Panc1 (cell line): ENCODE data around the gene DDX41. TPM values are rescaled to one million over a fixed set of nuclear protein-coding genes. Genes with fewer than 3 reads are reported as not detected.

Experiments used
- ATAC-seq: fragments of 200-7000 bp; cut with Tn5 transposase; 2 replicates; pipeline ENCODE4 v1.9.1; 2020; ENCODE audit warnings: mild to moderate bottlenecking, moderate library complexity
- BruUV-seq: library from RNA; stranded (reverse); fragments of 400-500 nt; replicated peaks from 2 replicates; lab custom pipeline; 2021; lab: Mats Ljungman, UMichigan
- CTCF ChIA-PET: fragments of 300-600 bp; sonication (Branson Sonifier 250); formaldehyde crosslinking; loops from one replicate; lab custom pipeline; 2022; ENCODE audit warnings: antibody characterized with exemption; lab: Charles Lee
- POLR2A ChIA-PET: fragments of 300-600 bp; sonication (Branson Sonifier 250); formaldehyde crosslinking; loops from one replicate; lab custom pipeline; 2022; ENCODE audit warnings: antibody characterized with exemption; lab: Charles Lee
- DNase-seq: peaks from one replicate; pipeline ENCODE4 v3.0.0-alpha.2; 2010; ENCODE audit warnings: low read depth, low spot score
- H3K27ac ChIP-seq: 2 replicates; pipeline ENCODE4 v1.5.1; 2011; ENCODE audit warnings: mild to moderate bottlenecking, low read length, inconsistent platforms
- H3K27me3 ChIP-seq: fragments of 200-500 bp; sonication (Bioruptor generic); 2 replicates; pipeline ENCODE4 v1.6.0; 2014; ENCODE audit warnings: low read length, inconsistent platforms; ENCODE audit not compliant: control insufficient read depth, insufficient read depth
- H3K36me3 ChIP-seq: fragments of 200-500 bp; sonication (Bioruptor generic); 2 replicates; pipeline ENCODE4 v1.5.1; 2014; ENCODE audit warnings: inconsistent platforms, mild to moderate bottlenecking, low read length, moderate library complexity; ENCODE audit not compliant: control insufficient read depth, insufficient read depth
- H3K4me1 ChIP-seq: 2 replicates; pipeline ENCODE4 v1.5.1; 2011; ENCODE audit warnings: inconsistent platforms, mild to moderate bottlenecking, low read length, moderate library complexity; ENCODE audit not compliant: control insufficient read depth, insufficient read depth
- H3K4me3 ChIP-seq, 2 experiments: 2 replicates each; pipeline ENCODE4 v1.5.1; 2011 to 2012; ENCODE audit warnings: low read depth in 2 of 2, low read length in 2 of 2, mild to moderate bottlenecking in 2 of 2, inconsistent platforms in 1 of 2, moderate library complexity in 1 of 2
- H3K9me3 ChIP-seq: fragments of 200-500 bp; sonication (Bioruptor generic); 2 replicates; pipeline ENCODE4 v1.5.1; 2014; ENCODE audit warnings: low read depth, mild to moderate bottlenecking, inconsistent platforms, low read length, moderate library complexity; ENCODE audit not compliant: control insufficient read depth, insufficient read depth
- POLR2AphosphoS5 ChIP-seq: IDR thresholded peaks from 2 replicates; pipeline ENCODE4 v1.6.1; 2012; ENCODE audit warnings: mild to moderate bottlenecking, low read depth, low read length, moderate library complexity
- SIN3A ChIP-seq: IDR thresholded peaks from 2 replicates; pipeline ENCODE4 v1.6.1; 2012; ENCODE audit warnings: low read depth, mild to moderate bottlenecking, low read length, moderate library complexity, borderline replicate concordance; ENCODE audit not compliant: insufficient read depth
- in situ Hi-C: cut with HindIII; loops from 2 replicates; pipeline ENCODE4 v1.10.0; 2016; ENCODE audit warnings: low sequenced_read_pairs, low pct_unique_long_range_greater_than_20kb
- intact Hi-C: fragments of 100-400 bp; cut with micrococcal nuclease; formaldehyde crosslinking; loops from one replicate; pipeline ENCODE4 v1.10.0; 2022; ENCODE audit not compliant: unreplicated experiment
- total RNA-seq: library from RNA; stranded (reverse); gene quantifications from one replicate; pipeline ENCODE4 v1.2.1, GENCODE V29; 2021; ENCODE audit not compliant: unreplicated experiment
- TF ChIP-seq, protein P1 (sequence below): fragments of 450-650 bp; IDR thresholded peaks from 2 replicates; pipeline ENCODE4 v1.5.1; 2017; ENCODE audit warnings: mild to moderate bottlenecking
- TF ChIP-seq, protein P2 (sequence below), 2 experiments: IDR thresholded peaks; 2 replicates each; pipeline ENCODE4 v1.6.1; 2011 to 2012; ENCODE audit warnings: low read depth in 2 of 2, control low read depth in 1 of 2, low read length in 1 of 2, mild to moderate bottlenecking in 1 of 2, moderate library complexity in 1 of 2; ENCODE audit not compliant: insufficient read depth in 1 of 2

The DDX41 gene
- total RNA-seq, 1 experiment from 2014 or later = 111 TPM

DNA sequence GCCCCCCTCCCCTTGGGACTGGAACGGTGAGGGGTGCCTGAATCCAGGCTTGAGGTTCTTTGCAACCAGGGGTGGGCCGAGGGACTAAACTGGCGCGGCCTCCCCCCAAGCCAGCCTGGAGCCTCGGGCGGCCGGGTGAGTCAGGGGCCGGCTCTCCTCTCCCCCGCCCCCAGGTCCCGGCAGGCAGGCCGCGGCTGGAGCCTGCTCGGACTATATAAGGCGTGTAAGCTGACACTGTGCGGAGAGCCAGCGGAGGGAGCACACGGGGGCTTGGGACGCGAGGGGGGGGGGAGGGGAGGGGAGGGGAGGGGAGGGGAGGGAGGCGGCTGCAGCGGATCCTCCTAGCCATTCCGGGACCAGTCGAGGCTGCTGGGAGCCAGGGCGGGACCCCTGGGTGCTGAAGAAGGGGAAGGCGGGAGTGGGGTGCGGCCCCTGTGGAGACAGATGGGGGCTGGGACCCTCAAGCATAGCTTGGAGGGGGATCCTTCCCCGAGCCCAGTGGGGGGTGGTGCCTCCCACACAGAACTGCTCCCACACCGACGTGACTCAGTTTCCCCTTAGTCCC, 20.0 kb downstream of the DDX41 start:
- H3K4me3 ChIP-seq = peak overlapping the region; percentile 56 to 63
- peak overlapping the region; percentile 70 for H3K27ac ChIP-seq
- no peaks in the 10 kb centered on the region for H3K9me3 ChIP-seq
- in situ Hi-C loops (no loop called here), intact Hi-C loops (loop anchor here (5.0 kb wide), 1 partner anchor 105 kb away; no protein-coding TSS in a partner anchor)
- no peaks in the 10 kb centered on the region; the same call in 1 of the 2 replicates for H3K36me3 ChIP-seq
- POLR2A ChIA-PET = interaction anchor here (0.7 to 0.9 kb wide), 3 partner anchors 19 to 46 kb away, joined by 3 to 6 read pairs (median 4); no protein-coding TSS in a partner anchor
- CTCF ChIA-PET = interaction anchor here (1.2 kb wide), 1 partner anchor 106 kb away, joined by 4 read pairs; no protein-coding TSS in a partner anchor
- H3K4me1 ChIP-seq = peaks cover 30% of the 10 kb centered on the region
- DNase-seq (no peak), ATAC-seq (peak; percentile 20)
- TF ChIP-seq, protein P1, sequence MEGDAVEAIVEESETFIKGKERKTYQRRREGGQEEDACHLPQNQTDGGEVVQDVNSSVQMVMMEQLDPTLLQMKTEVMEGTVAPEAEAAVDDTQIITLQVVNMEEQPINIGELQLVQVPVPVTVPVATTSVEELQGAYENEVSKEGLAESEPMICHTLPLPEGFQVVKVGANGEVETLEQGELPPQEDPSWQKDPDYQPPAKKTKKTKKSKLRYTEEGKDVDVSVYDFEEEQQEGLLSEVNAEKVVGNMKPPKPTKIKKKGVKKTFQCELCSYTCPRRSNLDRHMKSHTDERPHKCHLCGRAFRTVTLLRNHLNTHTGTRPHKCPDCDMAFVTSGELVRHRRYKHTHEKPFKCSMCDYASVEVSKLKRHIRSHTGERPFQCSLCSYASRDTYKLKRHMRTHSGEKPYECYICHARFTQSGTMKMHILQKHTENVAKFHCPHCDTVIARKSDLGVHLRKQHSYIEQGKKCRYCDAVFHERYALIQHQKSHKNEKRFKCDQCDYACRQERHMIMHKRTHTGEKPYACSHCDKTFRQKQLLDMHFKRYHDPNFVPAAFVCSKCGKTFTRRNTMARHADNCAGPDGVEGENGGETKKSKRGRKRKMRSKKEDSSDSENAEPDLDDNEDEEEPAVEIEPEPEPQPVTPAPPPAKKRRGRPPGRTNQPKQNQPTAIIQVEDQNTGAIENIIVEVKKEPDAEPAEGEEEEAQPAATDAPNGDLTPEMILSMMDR = no peak
- no peak for TF ChIP-seq POLR2AphosphoS5
- TF ChIP-seq, protein P2, sequence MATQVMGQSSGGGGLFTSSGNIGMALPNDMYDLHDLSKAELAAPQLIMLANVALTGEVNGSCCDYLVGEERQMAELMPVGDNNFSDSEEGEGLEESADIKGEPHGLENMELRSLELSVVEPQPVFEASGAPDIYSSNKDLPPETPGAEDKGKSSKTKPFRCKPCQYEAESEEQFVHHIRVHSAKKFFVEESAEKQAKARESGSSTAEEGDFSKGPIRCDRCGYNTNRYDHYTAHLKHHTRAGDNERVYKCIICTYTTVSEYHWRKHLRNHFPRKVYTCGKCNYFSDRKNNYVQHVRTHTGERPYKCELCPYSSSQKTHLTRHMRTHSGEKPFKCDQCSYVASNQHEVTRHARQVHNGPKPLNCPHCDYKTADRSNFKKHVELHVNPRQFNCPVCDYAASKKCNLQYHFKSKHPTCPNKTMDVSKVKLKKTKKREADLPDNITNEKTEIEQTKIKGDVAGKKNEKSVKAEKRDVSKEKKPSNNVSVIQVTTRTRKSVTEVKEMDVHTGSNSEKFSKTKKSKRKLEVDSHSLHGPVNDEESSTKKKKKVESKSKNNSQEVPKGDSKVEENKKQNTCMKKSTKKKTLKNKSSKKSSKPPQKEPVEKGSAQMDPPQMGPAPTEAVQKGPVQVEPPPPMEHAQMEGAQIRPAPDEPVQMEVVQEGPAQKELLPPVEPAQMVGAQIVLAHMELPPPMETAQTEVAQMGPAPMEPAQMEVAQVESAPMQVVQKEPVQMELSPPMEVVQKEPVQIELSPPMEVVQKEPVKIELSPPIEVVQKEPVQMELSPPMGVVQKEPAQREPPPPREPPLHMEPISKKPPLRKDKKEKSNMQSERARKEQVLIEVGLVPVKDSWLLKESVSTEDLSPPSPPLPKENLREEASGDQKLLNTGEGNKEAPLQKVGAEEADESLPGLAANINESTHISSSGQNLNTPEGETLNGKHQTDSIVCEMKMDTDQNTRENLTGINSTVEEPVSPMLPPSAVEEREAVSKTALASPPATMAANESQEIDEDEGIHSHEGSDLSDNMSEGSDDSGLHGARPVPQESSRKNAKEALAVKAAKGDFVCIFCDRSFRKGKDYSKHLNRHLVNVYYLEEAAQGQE (IDR thresholded peaks at IDR 0.05; ENCODE audit: insufficient read depth in 1 of 2, low read depth in 2 of 2, low read length in 1 of 2) = no peak
- no peaks in the 10 kb centered on the region for H3K27me3 ChIP-seq
- BruUV-seq = no TSS peak

GRCh38 chr5:177496070-177496726, 20.6 kb downstream of the DDX41 start:
- intact Hi-C loops = loop anchor here (5.0 kb wide), 1 partner anchor 104 kb away; no protein-coding TSS in a partner anchor
- in situ Hi-C loops = no loop called here
- BruUV-seq = no TSS peak
- H3K4me1 ChIP-seq = peaks cover 31% of the 10 kb centered on the region
- TF ChIP-seq, protein P1 = peak; percentile 64
- TF ChIP-seq POLR2AphosphoS5 (no peak), SIN3A (no peak)
- CTCF ChIA-PET = interaction anchor here (0.7 to 1.6 kb wide), 2 partner anchors 12 to 114 kb away, joined by 3 read pairs; no protein-coding TSS in a partner anchor
- H3K27ac ChIP-seq = peak overlapping the region; percentile 70
- no peaks in the 10 kb centered on the region; the same call in 1 of the 2 replicates for H3K36me3 ChIP-seq
- DNase-seq (no peak), ATAC-seq (peak; percentile 52)
- H3K9me3 ChIP-seq = no peaks in the 10 kb centered on the region
- H3K4me3 ChIP-seq = peak overlapping the region; percentile 56 to 63
- no peaks in the 10 kb centered on the region for H3K27me3 ChIP-seq
- POLR2A ChIA-PET = no interaction called here
